ENCODE data around the gene DSE.

The DSE gene

GRCh38 chr6:116398316-116399010 lies 27.7 kb downstream of the DSE start:
- H3K27ac Mint-ChIP-seq, result peak overlapping the region; percentile 82 to 90 (median 89)
- H3K36me3 Mint-ChIP-seq (ENCODE audit: low read depth), result peaks cover 15% of the 10 kb centered on the region
- peaks cover 42% of the 10 kb centered on the region for H3K4me1 Mint-ChIP-seq
- TF ChIP-seq, protein P1, sequence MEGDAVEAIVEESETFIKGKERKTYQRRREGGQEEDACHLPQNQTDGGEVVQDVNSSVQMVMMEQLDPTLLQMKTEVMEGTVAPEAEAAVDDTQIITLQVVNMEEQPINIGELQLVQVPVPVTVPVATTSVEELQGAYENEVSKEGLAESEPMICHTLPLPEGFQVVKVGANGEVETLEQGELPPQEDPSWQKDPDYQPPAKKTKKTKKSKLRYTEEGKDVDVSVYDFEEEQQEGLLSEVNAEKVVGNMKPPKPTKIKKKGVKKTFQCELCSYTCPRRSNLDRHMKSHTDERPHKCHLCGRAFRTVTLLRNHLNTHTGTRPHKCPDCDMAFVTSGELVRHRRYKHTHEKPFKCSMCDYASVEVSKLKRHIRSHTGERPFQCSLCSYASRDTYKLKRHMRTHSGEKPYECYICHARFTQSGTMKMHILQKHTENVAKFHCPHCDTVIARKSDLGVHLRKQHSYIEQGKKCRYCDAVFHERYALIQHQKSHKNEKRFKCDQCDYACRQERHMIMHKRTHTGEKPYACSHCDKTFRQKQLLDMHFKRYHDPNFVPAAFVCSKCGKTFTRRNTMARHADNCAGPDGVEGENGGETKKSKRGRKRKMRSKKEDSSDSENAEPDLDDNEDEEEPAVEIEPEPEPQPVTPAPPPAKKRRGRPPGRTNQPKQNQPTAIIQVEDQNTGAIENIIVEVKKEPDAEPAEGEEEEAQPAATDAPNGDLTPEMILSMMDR (IDR thresholded peaks at IDR 0.05; ENCODE audit: unreplicated experiment in 3 of 3), result no peak
- no peaks in the 10 kb centered on the region for H3K9me3 Mint-ChIP-seq
- H3K4me3 Mint-ChIP-seq, result no peak overlapping the region
- H3K27me3 Mint-ChIP-seq (ENCODE audit: low read depth), result peaks cover 3% of the 10 kb centered on the region

DNA sequence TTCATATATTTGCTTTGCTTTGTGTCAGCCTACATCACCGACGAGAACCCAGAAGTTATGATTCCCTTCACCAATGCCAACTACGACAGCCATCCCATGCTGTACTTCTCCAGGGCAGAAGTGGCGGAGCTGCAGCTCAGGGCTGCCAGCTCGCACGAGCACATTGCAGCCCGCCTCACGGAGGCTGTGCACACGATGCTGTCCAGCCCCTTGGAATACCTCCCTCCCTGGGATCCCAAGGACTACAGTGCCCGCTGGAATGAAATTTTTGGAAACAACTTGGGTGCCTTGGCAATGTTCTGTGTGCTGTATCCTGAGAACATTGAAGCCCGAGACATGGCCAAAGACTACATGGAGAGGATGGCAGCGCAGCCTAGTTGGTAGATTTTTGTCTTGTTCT lies 28.5 kb downstream of the DSE start:
- TF ChIP-seq, protein P1 (IDR thresholded peaks at IDR 0.05; ENCODE audit: unreplicated experiment in 3 of 3), result no peak
- peaks cover 15% of the 10 kb centered on the region for H3K36me3 Mint-ChIP-seq (ENCODE audit: low read depth)
- H3K9me3 Mint-ChIP-seq, result no peaks in the 10 kb centered on the region
- H3K27ac Mint-ChIP-seq, result peak overlapping the region in 2 of 3 experiments; percentile 10 to 56
- peaks cover 3% of the 10 kb centered on the region for H3K27me3 Mint-ChIP-seq (ENCODE audit: low read depth)
- H3K4me3 Mint-ChIP-seq, result no peak overlapping the region
- H3K4me1 Mint-ChIP-seq, result peaks cover 43% of the 10 kb centered on the region

GRCh38 chr6:116400328-116400727 lies 29.6 kb downstream of the DSE start:
- Mint-ChIP-seq H3K9me3 (no peaks in the 10 kb centered on the region), H3K36me3 (ENCODE audit: low read depth) (peaks cover 12% of the 10 kb centered on the region), H3K4me1 (peaks cover 48% of the 10 kb centered on the region), H3K27me3 (ENCODE audit: low read depth) (peaks cover 3% of the 10 kb centered on the region), H3K27ac (no peak overlapping the region), H3K4me3 (no peak overlapping the region)
- TF ChIP-seq, protein P1 (IDR thresholded peaks at IDR 0.05; ENCODE audit: unreplicated experiment in 3 of 3), result no peak

DNA sequence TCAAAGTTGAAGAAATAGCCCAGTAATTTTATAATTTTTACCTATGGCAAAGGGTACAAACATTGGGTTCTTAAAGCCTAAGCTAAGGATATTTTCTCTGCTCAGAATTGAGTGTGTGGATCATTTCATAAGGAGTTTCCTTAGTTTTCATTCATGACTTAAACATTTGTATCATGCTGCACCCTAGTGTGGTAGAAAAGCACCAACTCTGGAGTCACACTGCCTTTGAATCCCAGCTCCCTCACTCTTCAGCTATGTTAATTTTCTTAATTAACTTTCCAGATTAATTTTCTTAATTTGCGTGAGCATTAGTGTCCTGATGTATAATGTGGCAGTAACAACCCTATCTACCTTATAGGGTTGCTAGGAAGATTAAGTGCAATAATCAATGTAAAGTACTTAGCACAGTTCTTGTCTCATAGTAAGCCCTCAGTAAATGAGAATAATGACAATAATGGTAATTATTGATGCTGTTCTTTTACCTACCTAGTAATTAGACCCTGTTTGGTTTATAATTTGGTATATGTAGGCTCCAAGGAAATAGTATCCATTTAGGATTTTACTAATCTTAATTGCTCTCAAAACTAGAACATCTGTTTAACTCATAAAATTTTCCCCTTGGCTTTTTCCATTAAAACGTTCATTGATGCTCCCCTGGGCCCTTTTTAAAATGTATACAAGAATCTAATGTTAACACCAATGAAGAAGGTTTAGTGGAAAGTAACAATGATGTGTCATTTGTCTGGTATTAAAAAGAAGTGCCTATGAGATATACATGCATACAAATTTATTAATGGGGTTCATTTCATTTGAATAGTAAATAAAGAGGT lies 31.6 kb downstream of the DSE start:
- Mint-ChIP-seq H3K4me1 (peaks cover 56% of the 10 kb centered on the region), H3K36me3 (ENCODE audit: low read depth) (peaks cover 12% of the 10 kb centered on the region), H3K27me3 (ENCODE audit: low read depth) (peaks cover 3% of the 10 kb centered on the region), H3K9me3 (no peaks in the 10 kb centered on the region), H3K27ac (peak overlapping the region in 2 of 3 experiments; percentile 23 to 58), H3K4me3 (no peak overlapping the region)
- TF ChIP-seq, protein P1 (IDR thresholded peaks at IDR 0.05; ENCODE audit: unreplicated experiment in 3 of 3), result no peak

- Mint-ChIP-seq H3K27ac (peak overlapping the region in 1 of 3 experiments; percentile 78), H3K9me3 (no peaks in the 10 kb centered on the region), H3K36me3 (ENCODE audit: low read depth) (peaks cover 12% of the 10 kb centered on the region), H3K4me3 (no peak overlapping the region), H3K27me3 (ENCODE audit: low read depth) (peaks cover 3% of the 10 kb centered on the region), H3K4me1 (peaks cover 59% of the 10 kb centered on the region)
- TF ChIP-seq, protein P1 (IDR thresholded peaks at IDR 0.05; ENCODE audit: unreplicated experiment in 3 of 3), result no peak
These were observed 32.5 kb downstream of the DSE start for GRCh38 chr6:116403205-116403604.

Data from nephron (organoid).